ENCODE results near the gene LIN7C. TPM values are rescaled to one million over a fixed set of nuclear protein-coding genes. Genes with fewer than 3 reads are reported as not detected.

The LIN7C gene
- total and polyA plus RNA-seq, 2 of the 13 experiments (the other 11 are each of a cell fraction or from before 2014, with no cell fraction given): 14.8 to 37.2 TPM

DNA sequence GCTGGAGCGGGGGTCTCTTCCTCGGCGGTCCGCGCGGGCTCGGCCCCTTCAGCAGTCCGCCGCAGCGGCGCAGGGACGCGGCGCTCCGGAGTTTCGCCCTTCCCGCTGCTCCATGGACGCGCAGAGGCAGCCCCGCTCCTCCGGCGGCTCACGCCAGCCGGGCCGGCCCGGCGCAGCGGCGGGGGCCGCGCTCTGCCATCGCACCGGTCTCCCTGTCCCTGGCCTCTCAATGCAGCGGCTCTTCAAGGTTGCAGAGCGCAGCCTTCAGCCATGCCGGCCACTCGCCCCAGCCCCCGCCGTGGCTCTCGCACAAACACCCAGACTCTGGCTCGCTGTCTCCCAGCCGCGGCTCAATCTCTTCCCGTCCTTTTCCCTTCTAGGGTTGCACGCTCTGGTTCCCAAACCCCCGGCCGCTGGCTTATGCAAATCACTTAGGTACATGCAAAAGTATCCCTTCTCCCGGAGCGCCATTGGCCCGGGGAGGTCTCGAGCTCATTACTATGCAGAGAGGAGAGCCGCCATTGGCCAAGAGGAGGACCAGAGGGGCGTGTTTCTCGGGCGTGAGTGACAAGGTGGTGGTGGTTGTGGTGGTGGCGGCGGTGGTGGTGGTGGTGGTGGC, 34.1 kb downstream of the LIN7C start, which contains the start of gene LGR4 (continued):
- no peak for TF ChIP-seq PHB2 (IDR thresholded peaks at IDR 0.05; ENCODE audit: partially characterized antibody)
- TF ChIP-seq HNF4A (CRISPR knock-in tag; IDR thresholded peaks at IDR 0.05): no peak
- no peak for TF ChIP-seq CC2D1A (CRISPR knock-in tag; IDR thresholded peaks at IDR 0.05)
- TF ChIP-seq ZNF354B (CRISPR knock-in tag; IDR thresholded peaks at IDR 0.05): no peak
- TF ChIP-seq CCDC6 (CRISPR knock-in tag; IDR thresholded peaks at IDR 0.05): peak; percentile 89
- TF ChIP-seq ZNF709 (CRISPR knock-in tag; IDR thresholded peaks at IDR 0.05): no peak
- TF ChIP-seq ZBTB38 (CRISPR knock-in tag; IDR thresholded peaks at IDR 0.05): 0 out of 2 replicates have a peak, but pooled peaks have one; percentile 27
- peak; percentile 34 for TF ChIP-seq XRCC5 (optimal IDR thresholded peaks at IDR 0.05; ENCODE audit: low read length)
- TF ChIP-seq, protein P1, sequence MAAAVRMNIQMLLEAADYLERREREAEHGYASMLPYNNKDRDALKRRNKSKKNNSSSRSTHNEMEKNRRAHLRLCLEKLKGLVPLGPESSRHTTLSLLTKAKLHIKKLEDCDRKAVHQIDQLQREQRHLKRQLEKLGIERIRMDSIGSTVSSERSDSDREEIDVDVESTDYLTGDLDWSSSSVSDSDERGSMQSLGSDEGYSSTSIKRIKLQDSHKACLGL (CRISPR knock-in tag; IDR thresholded peaks at IDR 0.05): 0 out of 2 replicates have a peak, but pooled peaks have one; percentile 31
- no peak for TF ChIP-seq RORA (CRISPR knock-in tag; IDR thresholded peaks at IDR 0.05)
- 0 out of 2 replicates have a peak, but pooled peaks have one; percentile 47 for TF ChIP-seq ZNF746 (CRISPR knock-in tag; IDR thresholded peaks at IDR 0.05)
- peak; percentile 35; the same call in 1 of the 2 replicates for TF ChIP-seq ZSCAN31 (CRISPR knock-in tag; IDR thresholded peaks at IDR 0.05; ENCODE audit: low read depth)
- no peak for TF ChIP-seq PAWR (CRISPR knock-in tag; IDR thresholded peaks at IDR 0.05; ENCODE audit: borderline replicate concordance)
- no peak for TF ChIP-seq ZFP41 (CRISPR knock-in tag; IDR thresholded peaks at IDR 0.05; ENCODE audit: borderline replicate concordance)
- no peak for TF ChIP-seq RFX1 (IDR thresholded peaks at IDR 0.05)
- no peak for TF ChIP-seq ZMYM3 (CRISPR knock-in tag; IDR thresholded peaks at IDR 0.05)
- TF ChIP-seq HNF4G (IDR thresholded peaks at IDR 0.05; ENCODE audit: borderline replicate concordance, low read depth, low read length): no peak
- TF ChIP-seq HNF4G (CRISPR knock-in tag; IDR thresholded peaks at IDR 0.05; ENCODE audit: borderline replicate concordance, low read depth): no peak
- TF ChIP-seq, protein P2, sequence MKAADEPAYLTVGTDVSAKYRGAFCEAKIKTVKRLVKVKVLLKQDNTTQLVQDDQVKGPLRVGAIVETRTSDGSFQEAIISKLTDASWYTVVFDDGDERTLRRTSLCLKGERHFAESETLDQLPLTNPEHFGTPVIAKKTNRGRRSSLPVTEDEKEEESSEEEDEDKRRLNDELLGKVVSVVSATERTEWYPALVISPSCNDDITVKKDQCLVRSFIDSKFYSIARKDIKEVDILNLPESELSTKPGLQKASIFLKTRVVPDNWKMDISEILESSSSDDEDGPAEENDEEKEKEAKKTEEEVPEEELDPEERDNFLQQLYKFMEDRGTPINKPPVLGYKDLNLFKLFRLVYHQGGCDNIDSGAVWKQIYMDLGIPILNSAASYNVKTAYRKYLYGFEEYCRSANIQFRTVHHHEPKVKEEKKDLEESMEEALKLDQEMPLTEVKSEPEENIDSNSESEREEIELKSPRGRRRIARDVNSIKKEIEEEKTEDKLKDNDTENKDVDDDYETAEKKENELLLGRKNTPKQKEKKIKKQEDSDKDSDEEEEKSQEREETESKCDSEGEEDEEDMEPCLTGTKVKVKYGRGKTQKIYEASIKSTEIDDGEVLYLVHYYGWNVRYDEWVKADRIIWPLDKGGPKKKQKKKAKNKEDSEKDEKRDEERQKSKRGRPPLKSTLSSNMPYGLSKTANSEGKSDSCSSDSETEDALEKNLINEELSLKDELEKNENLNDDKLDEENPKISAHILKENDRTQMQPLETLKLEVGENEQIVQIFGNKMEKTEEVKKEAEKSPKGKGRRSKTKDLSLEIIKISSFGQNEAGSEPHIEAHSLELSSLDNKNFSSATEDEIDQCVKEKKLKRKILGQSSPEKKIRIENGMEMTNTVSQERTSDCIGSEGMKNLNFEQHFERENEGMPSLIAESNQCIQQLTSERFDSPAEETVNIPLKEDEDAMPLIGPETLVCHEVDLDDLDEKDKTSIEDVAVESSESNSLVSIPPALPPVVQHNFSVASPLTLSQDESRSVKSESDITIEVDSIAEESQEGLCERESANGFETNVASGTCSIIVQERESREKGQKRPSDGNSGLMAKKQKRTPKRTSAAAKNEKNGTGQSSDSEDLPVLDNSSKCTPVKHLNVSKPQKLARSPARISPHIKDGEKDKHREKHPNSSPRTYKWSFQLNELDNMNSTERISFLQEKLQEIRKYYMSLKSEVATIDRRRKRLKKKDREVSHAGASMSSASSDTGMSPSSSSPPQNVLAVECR (CRISPR knock-in tag; IDR thresholded peaks at IDR 0.05; ENCODE audit: borderline replicate concordance): peak; percentile 58; the same call in 1 of the 2 replicates
- peak; percentile 53; the same call in 1 of the 2 replicates for TF ChIP-seq MED1 (CRISPR knock-in tag; IDR thresholded peaks at IDR 0.05)
- no peak for TF ChIP-seq REXO4 (CRISPR knock-in tag; IDR thresholded peaks at IDR 0.05; ENCODE audit: borderline replicate concordance)
- peak; percentile 29; the same call in 1 of the 2 replicates for TF ChIP-seq STAG1 (CRISPR knock-in tag; IDR thresholded peaks at IDR 0.05)
- 0 out of 2 replicates have a peak, but pooled peaks have one; percentile 46 for TF ChIP-seq PAX8 (CRISPR knock-in tag; IDR thresholded peaks at IDR 0.05; ENCODE audit: borderline replicate concordance)
- TF ChIP-seq HOXA7 (CRISPR knock-in tag; IDR thresholded peaks at IDR 0.05): no peak
- TF ChIP-seq TOE1 (CRISPR knock-in tag; IDR thresholded peaks at IDR 0.05): no peak
- TF ChIP-seq NFKBIZ (CRISPR knock-in tag; IDR thresholded peaks at IDR 0.05): peak; percentile 45; the same call in 1 of the 2 replicates
- TF ChIP-seq, protein P3, sequence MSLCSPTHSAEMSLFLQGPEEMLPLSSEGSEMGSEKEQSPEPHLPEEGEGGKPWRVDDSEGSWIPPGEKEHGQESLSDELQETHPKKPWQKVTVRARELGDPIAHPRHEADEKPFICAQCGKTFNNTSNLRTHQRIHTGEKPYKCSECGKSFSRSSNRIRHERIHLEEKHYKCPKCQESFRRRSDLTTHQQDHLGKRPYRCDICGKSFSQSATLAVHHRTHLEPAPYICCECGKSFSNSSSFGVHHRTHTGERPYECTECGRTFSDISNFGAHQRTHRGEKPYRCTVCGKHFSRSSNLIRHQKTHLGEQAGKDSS (CRISPR knock-in tag; IDR thresholded peaks at IDR 0.05; ENCODE audit: borderline replicate concordance, low read depth): no peak
